Measurements from ENCODE around the gene C14orf132. TPM values are rescaled to one million over a fixed set of nuclear protein-coding genes. Genes with fewer than 3 reads are reported as not detected.
A peak's percentile ranks its signal among the peaks of the same experiment; 100 is the strongest.

The C14orf132 gene
- polyA plus RNA-seq, 2 donors = 4.2 to 5.9 TPM

- 96% methylated on average over 5 of the region's 5 CpGs for WGBS, 2 donors
- H3K9me3 ChIP-seq (ENCODE audit: control insufficient read depth in 2 of 2, insufficient read depth in 1 of 2, low read depth in 1 of 2, low read length in 1 of 2) = no peaks in the 10 kb centered on the region
- H3K4me3 ChIP-seq (ENCODE audit: low read depth in 1 of 2, low read length in 2 of 2) = no peak overlapping the region
- no peaks in the 10 kb centered on the region for H3K27me3 ChIP-seq (ENCODE audit: control insufficient read depth in 1 of 2, insufficient read depth in 2 of 2, low read length in 2 of 2)
- no peaks in the 10 kb centered on the region for H3K36me3 ChIP-seq (ENCODE audit: control insufficient read depth in 2 of 2, insufficient read depth in 2 of 2, low read length in 1 of 2)
- no peak overlapping the region for H3K27ac ChIP-seq (ENCODE audit: low read depth in 2 of 2, low read length in 1 of 2)
- H3K4me1 ChIP-seq (ENCODE audit: control insufficient read depth in 2 of 2, insufficient read depth in 2 of 2, low read length in 1 of 2) = peaks cover 6 to 7% of the 10 kb centered on the region in 2 donors
Observed at GRCh38 chr14:96094656-96095055, 55.5 kb downstream of the C14orf132 start.

- H3K9me3 ChIP-seq (ENCODE audit: control insufficient read depth in 2 of 2, insufficient read depth in 1 of 2, low read depth in 1 of 2, low read length in 1 of 2) = no peaks in the 10 kb centered on the region
- H3K36me3 ChIP-seq (ENCODE audit: control insufficient read depth in 2 of 2, insufficient read depth in 2 of 2, low read length in 1 of 2) = no peaks in the 10 kb centered on the region
- WGBS, 2 donors = 67 to 70% methylated on average over 3 of the region's 3 CpGs
- H3K27ac ChIP-seq (ENCODE audit: low read depth in 2 of 2, low read length in 1 of 2) = no peak overlapping the region
- H3K27me3 ChIP-seq (ENCODE audit: control insufficient read depth in 1 of 2, insufficient read depth in 2 of 2, low read length in 2 of 2) = no peaks in the 10 kb centered on the region
- H3K4me1 ChIP-seq (ENCODE audit: control insufficient read depth in 2 of 2, insufficient read depth in 2 of 2, low read length in 1 of 2) = peaks cover 6 to 7% of the 10 kb centered on the region in 2 donors
- H3K4me3 ChIP-seq (ENCODE audit: low read depth in 1 of 2, low read length in 2 of 2) = no peak overlapping the region
Observed at GRCh38 chr14:96095058-96095457, 55.9 kb downstream of the C14orf132 start.

GRCh38 chr14:96095581-96096476, 56.7 kb downstream of the C14orf132 start:
- peak overlapping the region; percentile 42 to 52 for H3K27ac ChIP-seq (ENCODE audit: low read depth in 2 of 2, low read length in 1 of 2)
- 26 to 28% methylated on average over 16 of the region's 16 CpGs for WGBS, 2 donors
- no peaks in the 10 kb centered on the region for H3K9me3 ChIP-seq (ENCODE audit: control insufficient read depth in 2 of 2, insufficient read depth in 1 of 2, low read depth in 1 of 2, low read length in 1 of 2)
- H3K36me3 ChIP-seq (ENCODE audit: control insufficient read depth in 2 of 2, insufficient read depth in 2 of 2, low read length in 1 of 2) = no peaks in the 10 kb centered on the region
- no peak overlapping the region for H3K4me3 ChIP-seq (ENCODE audit: low read depth in 1 of 2, low read length in 2 of 2)
- H3K27me3 ChIP-seq (ENCODE audit: control insufficient read depth in 1 of 2, insufficient read depth in 2 of 2, low read length in 2 of 2) = no peaks in the 10 kb centered on the region
- peaks cover 6 to 8% of the 10 kb centered on the region in 2 donors for H3K4me1 ChIP-seq (ENCODE audit: control insufficient read depth in 2 of 2, insufficient read depth in 2 of 2, low read length in 1 of 2)

GRCh38 chr14:96096639-96097610, 57.8 kb downstream of the C14orf132 start:
- Histone ChIP-seq H3K4me1 (ENCODE audit: control insufficient read depth in 2 of 2, insufficient read depth in 2 of 2, low read length in 1 of 2) (peaks cover 6 to 8% of the 10 kb centered on the region in 2 donors), H3K27me3 (ENCODE audit: control insufficient read depth in 1 of 2, insufficient read depth in 2 of 2, low read length in 2 of 2) (no peaks in the 10 kb centered on the region), H3K4me3 (ENCODE audit: low read depth in 1 of 2, low read length in 2 of 2) (no peak overlapping the region), H3K36me3 (ENCODE audit: control insufficient read depth in 2 of 2, insufficient read depth in 2 of 2, low read length in 1 of 2) (no peaks in the 10 kb centered on the region), H3K9me3 (ENCODE audit: control insufficient read depth in 2 of 2, insufficient read depth in 1 of 2, low read depth in 1 of 2, low read length in 1 of 2) (no peaks in the 10 kb centered on the region), H3K27ac (ENCODE audit: low read depth in 2 of 2, low read length in 1 of 2) (peak overlapping the region in 1 of 2 donors; percentile 42)
- 64 to 70% methylated on average over 12 of the region's 12 CpGs for WGBS, 2 donors

GRCh38 chr14:96097752-96098151, 58.6 kb downstream of the C14orf132 start:
- peaks cover 6 to 8% of the 10 kb centered on the region in 2 donors for H3K4me1 ChIP-seq (ENCODE audit: control insufficient read depth in 2 of 2, insufficient read depth in 2 of 2, low read length in 1 of 2)
- no peaks in the 10 kb centered on the region for H3K9me3 ChIP-seq (ENCODE audit: control insufficient read depth in 2 of 2, insufficient read depth in 1 of 2, low read depth in 1 of 2, low read length in 1 of 2)
- H3K36me3 ChIP-seq (ENCODE audit: control insufficient read depth in 2 of 2, insufficient read depth in 2 of 2, low read length in 1 of 2) = no peaks in the 10 kb centered on the region
- no peak overlapping the region for H3K27ac ChIP-seq (ENCODE audit: low read depth in 2 of 2, low read length in 1 of 2)
- no peaks in the 10 kb centered on the region for H3K27me3 ChIP-seq (ENCODE audit: control insufficient read depth in 1 of 2, insufficient read depth in 2 of 2, low read length in 2 of 2)
- no peak overlapping the region for H3K4me3 ChIP-seq (ENCODE audit: low read depth in 1 of 2, low read length in 2 of 2)
- WGBS, 2 donors = 64 to 79% methylated on average over 7 of the region's 7 CpGs

GRCh38 chr14:96098309-96098998, 59.3 kb downstream of the C14orf132 start:
- H3K27ac ChIP-seq (ENCODE audit: low read depth in 2 of 2, low read length in 1 of 2) = no peak overlapping the region
- H3K27me3 ChIP-seq (ENCODE audit: control insufficient read depth in 1 of 2, insufficient read depth in 2 of 2, low read length in 2 of 2) = no peaks in the 10 kb centered on the region
- no peak overlapping the region for H3K4me3 ChIP-seq (ENCODE audit: low read depth in 1 of 2, low read length in 2 of 2)
- H3K4me1 ChIP-seq (ENCODE audit: control insufficient read depth in 2 of 2, insufficient read depth in 2 of 2, low read length in 1 of 2) = peaks cover 6 to 8% of the 10 kb centered on the region in 2 donors
- no peaks in the 10 kb centered on the region for H3K36me3 ChIP-seq (ENCODE audit: control insufficient read depth in 2 of 2, insufficient read depth in 2 of 2, low read length in 1 of 2)
- 35 to 39% methylated on average over 6 of the region's 6 CpGs for WGBS, 2 donors
- no peaks in the 10 kb centered on the region for H3K9me3 ChIP-seq (ENCODE audit: control insufficient read depth in 2 of 2, insufficient read depth in 1 of 2, low read depth in 1 of 2, low read length in 1 of 2)

GRCh38 chr14:96098999-96099335, 59.8 kb downstream of the C14orf132 start:
- Histone ChIP-seq H3K27ac (ENCODE audit: low read depth in 2 of 2, low read length in 1 of 2) (no peak overlapping the region), H3K4me3 (ENCODE audit: low read depth in 1 of 2, low read length in 2 of 2) (no peak overlapping the region), H3K9me3 (ENCODE audit: control insufficient read depth in 2 of 2, insufficient read depth in 1 of 2, low read depth in 1 of 2, low read length in 1 of 2) (no peaks in the 10 kb centered on the region), H3K27me3 (ENCODE audit: control insufficient read depth in 1 of 2, insufficient read depth in 2 of 2, low read length in 2 of 2) (no peaks in the 10 kb centered on the region), H3K4me1 (ENCODE audit: control insufficient read depth in 2 of 2, insufficient read depth in 2 of 2, low read length in 1 of 2) (peaks cover 6 to 8% of the 10 kb centered on the region in 2 donors), H3K36me3 (ENCODE audit: control insufficient read depth in 2 of 2, insufficient read depth in 2 of 2, low read length in 1 of 2) (no peaks in the 10 kb centered on the region)

- WGBS, 2 donors = 32 to 35% methylated on average over 22 of the region's 22 CpGs
- H3K9me3 ChIP-seq (ENCODE audit: control insufficient read depth in 2 of 2, insufficient read depth in 1 of 2, low read depth in 1 of 2, low read length in 1 of 2) = no peaks in the 10 kb centered on the region
- H3K4me3 ChIP-seq (ENCODE audit: low read depth in 1 of 2, low read length in 2 of 2) = no peak overlapping the region
- H3K4me1 ChIP-seq (ENCODE audit: control insufficient read depth in 2 of 2, insufficient read depth in 2 of 2, low read length in 1 of 2) = peaks cover 7 to 8% of the 10 kb centered on the region in 2 donors
- H3K36me3 ChIP-seq (ENCODE audit: control insufficient read depth in 2 of 2, insufficient read depth in 2 of 2, low read length in 1 of 2) = no peaks in the 10 kb centered on the region
- no peaks in the 10 kb centered on the region for H3K27me3 ChIP-seq (ENCODE audit: control insufficient read depth in 1 of 2, insufficient read depth in 2 of 2, low read length in 2 of 2)
- no peak overlapping the region for H3K27ac ChIP-seq (ENCODE audit: low read depth in 2 of 2, low read length in 1 of 2)
Observed at GRCh38 chr14:96100161-96101064, 61.3 kb downstream of the C14orf132 start.
